Left ventricle myocardium inferior (tissue), 1 donor: ENCODE measurements around the gene TMEM50B. TPM values are rescaled to one million over a fixed set of nuclear protein-coding genes. Genes with fewer than 3 reads are reported as not detected.

ENCODE experiments used
- DNase-seq: peaks from one replicate; pipeline ENCODE4 v3.0.0-alpha.2; 2020
- H3K27ac ChIP-seq: fragments of 200-600 bp; replicated peaks from 2 replicates; pipeline ENCODE4 v1.8.0; 2021
- H3K27me3 ChIP-seq: fragments of 200-600 bp; 2 replicates; pipeline ENCODE4 v1.8.0; 2021; ENCODE audit warnings: low read depth
- H3K36me3 ChIP-seq: fragments of 200-600 bp; 2 replicates; pipeline ENCODE4 v1.8.0; 2021
- H3K4me1 ChIP-seq: fragments of 200-600 bp; 2 replicates; pipeline ENCODE4 v1.8.0; 2021
- H3K4me3 ChIP-seq: fragments of 200-600 bp; 2 replicates; pipeline ENCODE4 v1.8.0; 2021; ENCODE audit warnings: mild to moderate bottlenecking, moderate library complexity
- H3K9me3 ChIP-seq: fragments of 200-600 bp; replicated peaks from 2 replicates; pipeline ENCODE4 v1.8.0; 2021
- CTCF ChIP-seq: fragments of 200-600 bp; IDR thresholded peaks from 2 replicates; pipeline ENCODE4 v1.8.0; 2021; ENCODE audit warnings: antibody characterized with exemption, mild to moderate bottlenecking, borderline replicate concordance
- intact Hi-C: fragments of 100-400 bp; cut with micrococcal nuclease; formaldehyde crosslinking; loops from one replicate; pipeline ENCODE4 v1.11.0; 2022
- total RNA-seq: library from RNA; stranded (reverse); fragmentation: NEBNext Ultra II Directional; extraction: Animal tissue kit (Norgen Biotek cat#: 25700); gene quantifications from one replicate; pipeline ENCODE4 v1.2.1, GENCODE V29; 2021
- donor health status: DM: no; HTN: yes; CAD: no; lungs with severe emphysema.

TMEM50B gene
- total RNA-seq, 1 donor from 2014 or later = 37.0 TPM

DNA sequence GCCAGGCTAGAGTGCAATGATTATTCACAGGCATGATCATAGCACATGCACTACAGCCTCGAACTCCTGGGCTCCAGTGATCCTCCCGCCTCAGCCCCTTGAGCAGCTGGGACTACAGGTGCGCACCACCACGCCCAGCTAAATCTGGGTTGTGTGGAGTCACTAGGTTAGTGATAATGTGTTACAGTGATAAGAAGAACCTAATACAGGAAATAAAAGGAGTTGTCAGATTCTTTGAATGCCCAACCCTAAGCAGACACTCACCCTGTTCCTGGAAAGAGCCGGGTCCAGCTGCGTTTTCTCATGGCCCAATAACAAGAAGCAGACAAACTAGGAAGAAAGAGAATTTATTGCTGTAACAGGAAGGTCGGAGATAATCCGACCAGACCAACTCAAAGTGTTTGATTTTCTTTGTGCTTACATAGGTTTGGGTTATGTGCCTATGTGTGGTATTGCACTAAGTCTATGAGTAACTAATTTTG is 67.8 kb downstream of the TMEM50B start:
- Histone ChIP-seq H3K4me1 (peaks cover 32% of the 10 kb centered on the region), H3K4me3 (no peak overlapping the region), H3K36me3 (peaks cover 26% of the 10 kb centered on the region), H3K9me3 (no peaks in the 10 kb centered on the region), H3K27me3 (no peaks in the 10 kb centered on the region), H3K27ac (no peak overlapping the region)
- intact Hi-C loops = no loop called here
- no peak for TF ChIP-seq CTCF
- no peak for DNase-seq

- no peaks in the 10 kb centered on the region for H3K9me3 ChIP-seq
- no peaks in the 10 kb centered on the region for H3K27me3 ChIP-seq
- peak overlapping the region; percentile 12 for H3K27ac ChIP-seq
- intact Hi-C loops = no loop called here
- peaks cover 57% of the 10 kb centered on the region for H3K4me1 ChIP-seq
- no peaks in the 10 kb centered on the region for H3K36me3 ChIP-seq
- no peak for TF ChIP-seq CTCF
- no peak overlapping the region for H3K4me3 ChIP-seq
- no peak for DNase-seq
These were observed 73.3 kb downstream of the TMEM50B start for GRCh38 chr21:33406493-33406892.

GRCh38 chr21:33403786-33404585 is 75.8 kb downstream of the TMEM50B start:
- Histone ChIP-seq H3K27ac (peak overlapping the region; percentile 95), H3K9me3 (no peaks in the 10 kb centered on the region), H3K4me3 (peak overlapping the region; percentile 96), H3K27me3 (no peaks in the 10 kb centered on the region), H3K36me3 (no peaks in the 10 kb centered on the region), H3K4me1 (peaks cover 47% of the 10 kb centered on the region)
- DNase-seq = peak; percentile 64
- intact Hi-C loops = no loop called here
- TF ChIP-seq CTCF = peak; percentile 23

- H3K27me3 ChIP-seq = no peaks in the 10 kb centered on the region
- peaks cover 47% of the 10 kb centered on the region for H3K4me1 ChIP-seq
- peak within 1 kb of the TSS; percentile 96 for H3K4me3 ChIP-seq
- H3K36me3 ChIP-seq = no peaks in the 10 kb centered on the region
- DNase-seq = peak; percentile 50
- H3K27ac ChIP-seq = peak within 1 kb of the TSS; percentile 95
- H3K9me3 ChIP-seq = no peaks in the 10 kb centered on the region
- intact Hi-C loops = no loop called here
- TF ChIP-seq CTCF = no peak
These were observed 76.5 kb downstream of the TMEM50B start, which contains the start of gene IFNGR2 for GRCh38 chr21:33403128-33403785. Gene IFNGR2 (plus strand): TSS chr21:33403413. CDS start chr21:33403544, 131 bp downstream.

DNA sequence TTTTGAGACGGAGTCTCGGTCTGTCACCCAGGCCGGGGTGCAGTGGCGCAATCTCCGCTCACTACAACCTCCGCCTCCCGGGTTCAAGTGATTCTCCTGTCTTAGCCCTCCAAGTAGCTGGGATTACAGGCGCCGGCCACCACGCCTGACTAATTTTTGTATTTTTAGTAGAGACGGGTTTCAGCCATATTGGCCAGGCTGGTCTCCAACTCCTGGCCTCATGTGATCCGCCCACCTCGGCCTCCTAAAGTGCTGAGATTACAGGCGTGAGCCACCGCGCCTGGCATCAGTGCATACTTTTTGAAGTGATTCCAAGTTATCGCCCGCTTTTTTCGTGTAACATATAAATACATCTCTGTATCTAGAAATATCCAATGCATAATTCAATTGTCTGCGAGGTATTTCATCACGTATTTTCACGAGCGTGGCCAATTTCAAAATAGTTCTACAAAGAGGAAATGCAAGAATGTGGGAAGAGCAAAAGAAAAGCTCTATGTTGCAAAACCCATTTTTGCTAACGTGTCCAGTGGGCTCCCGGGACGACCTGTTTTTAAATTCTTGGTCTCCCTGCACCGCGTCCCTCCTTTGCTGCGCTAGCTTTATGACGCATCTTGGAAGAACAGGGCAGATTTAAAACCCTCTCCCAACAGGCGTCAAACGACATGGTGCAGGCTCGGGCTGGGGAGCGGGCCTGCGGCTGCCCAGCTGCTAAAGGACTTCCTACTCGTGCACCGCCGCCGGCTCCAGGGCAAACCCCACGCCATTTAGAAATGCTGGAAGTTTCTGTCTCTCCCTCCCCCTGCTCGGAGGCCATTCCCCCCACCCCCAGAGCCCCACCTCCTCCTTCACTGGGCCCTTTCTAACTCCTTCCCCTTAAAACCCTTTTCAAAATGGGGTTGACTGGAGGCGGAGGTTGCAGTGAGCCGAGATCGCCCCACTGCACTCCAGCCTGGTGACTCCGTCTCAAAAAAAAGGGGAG is 77.5 kb downstream of the TMEM50B start:
- DNase-seq = peak; percentile 65
- TF ChIP-seq CTCF = no peak
- intact Hi-C loops = no loop called here
- peaks cover 43% of the 10 kb centered on the region for H3K4me1 ChIP-seq
- no peaks in the 10 kb centered on the region for H3K27me3 ChIP-seq
- peak overlapping the region; percentile 96 for H3K4me3 ChIP-seq
- H3K27ac ChIP-seq = peak overlapping the region; percentile 95
- no peaks in the 10 kb centered on the region for H3K36me3 ChIP-seq
- H3K9me3 ChIP-seq = no peaks in the 10 kb centered on the region
